HFFc6 (cell line): Measurements from ENCODE around the gene ADGRB2. TPM values are rescaled to one million over a fixed set of nuclear protein-coding genes. Genes with fewer than 3 reads are reported as not detected.

Source experiments
- DNase-seq: peaks from one replicate; pipeline ENCODE4 v3.0.0-alpha.2; 2018
- H3K27ac Mint-ChIP-seq: 2 replicates; pipeline ENCODE4 v1.8.0; 2020; ENCODE audit warnings: mild to moderate bottlenecking, mixed read lengths
- H3K27me3 Mint-ChIP-seq: 2 replicates; pipeline ENCODE4 v1.8.0; 2021; ENCODE audit warnings: mild to moderate bottlenecking, moderate library complexity, mixed read lengths; ENCODE audit not compliant: insufficient read depth
- H3K36me3 Mint-ChIP-seq: 2 replicates; pipeline ENCODE4 v1.8.0; 2021; ENCODE audit warnings: low read depth, mixed read lengths
- H3K4me1 Mint-ChIP-seq: 2 replicates; pipeline ENCODE4 v1.8.0; 2020; ENCODE audit warnings: low read depth, mixed read lengths
- H3K4me3 Mint-ChIP-seq: 2 replicates; pipeline ENCODE4 v1.8.0; 2020; ENCODE audit warnings: mild to moderate bottlenecking, moderate library complexity, mixed read lengths
- H3K9me3 Mint-ChIP-seq: 2 replicates; pipeline ENCODE4 v1.8.0; 2020; ENCODE audit warnings: mild to moderate bottlenecking, mixed read lengths
- total RNA-seq, 6 experiments: library from RNA; stranded (reverse); fragmentation: NEBNext Ultra II Directional; extraction: Animal tissue kit (Norgen Biotek cat#: 25700); gene quantifications; 2 replicates in 1 of 6; 3 replicates in 5 of 6; pipeline ENCODE4 v1.2.3, GENCODE V29; 2021
- TF ChIP-seq, protein P1 (sequence below): fragments of 200-600 bp; sonication (generic); IDR thresholded peaks from 2 replicates; pipeline ENCODE4 v1.5.0; 2021; ENCODE audit warnings: antibody characterized with exemption, mild to moderate bottlenecking

ADGRB2 gene
- total RNA-seq, 6 experiments from 2014 or later = 4.9 to 8.8 (median 6.4) TPM

DNA sequence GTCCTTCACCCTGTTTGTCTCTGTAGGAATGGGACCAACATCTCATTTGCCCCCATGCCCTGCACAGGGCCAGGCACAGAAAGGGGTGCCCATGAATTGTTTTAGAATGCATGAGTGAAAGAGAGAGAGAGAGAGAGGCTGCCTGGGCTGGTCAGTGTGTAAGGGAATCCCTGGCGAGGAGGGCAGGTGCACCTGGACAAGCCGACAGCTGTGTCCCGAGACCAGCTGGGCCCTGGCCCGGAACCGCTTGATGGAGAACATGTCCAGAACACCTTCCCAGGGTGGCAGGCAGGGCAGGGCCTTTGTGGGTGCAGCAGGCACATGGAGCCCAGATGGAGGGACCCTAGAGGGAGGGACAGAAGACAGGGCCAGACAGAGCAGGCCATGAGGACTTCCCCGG lies 28.9 kb upstream of the ADGRB2 start:
- no peaks in the 10 kb centered on the region for H3K9me3 Mint-ChIP-seq
- no peak for DNase-seq
- no peaks in the 10 kb centered on the region; the same call in none of the 2 replicates for H3K27me3 Mint-ChIP-seq
- peaks cover 55% of the 10 kb centered on the region for H3K4me1 Mint-ChIP-seq
- TF ChIP-seq, protein P1, sequence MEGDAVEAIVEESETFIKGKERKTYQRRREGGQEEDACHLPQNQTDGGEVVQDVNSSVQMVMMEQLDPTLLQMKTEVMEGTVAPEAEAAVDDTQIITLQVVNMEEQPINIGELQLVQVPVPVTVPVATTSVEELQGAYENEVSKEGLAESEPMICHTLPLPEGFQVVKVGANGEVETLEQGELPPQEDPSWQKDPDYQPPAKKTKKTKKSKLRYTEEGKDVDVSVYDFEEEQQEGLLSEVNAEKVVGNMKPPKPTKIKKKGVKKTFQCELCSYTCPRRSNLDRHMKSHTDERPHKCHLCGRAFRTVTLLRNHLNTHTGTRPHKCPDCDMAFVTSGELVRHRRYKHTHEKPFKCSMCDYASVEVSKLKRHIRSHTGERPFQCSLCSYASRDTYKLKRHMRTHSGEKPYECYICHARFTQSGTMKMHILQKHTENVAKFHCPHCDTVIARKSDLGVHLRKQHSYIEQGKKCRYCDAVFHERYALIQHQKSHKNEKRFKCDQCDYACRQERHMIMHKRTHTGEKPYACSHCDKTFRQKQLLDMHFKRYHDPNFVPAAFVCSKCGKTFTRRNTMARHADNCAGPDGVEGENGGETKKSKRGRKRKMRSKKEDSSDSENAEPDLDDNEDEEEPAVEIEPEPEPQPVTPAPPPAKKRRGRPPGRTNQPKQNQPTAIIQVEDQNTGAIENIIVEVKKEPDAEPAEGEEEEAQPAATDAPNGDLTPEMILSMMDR = no peak
- H3K4me3 Mint-ChIP-seq = no peak overlapping the region
- peaks cover 20% of the 10 kb centered on the region for H3K36me3 Mint-ChIP-seq
- no peak overlapping the region for H3K27ac Mint-ChIP-seq

- TF ChIP-seq, protein P1 = no peak
- H3K27ac Mint-ChIP-seq = no peak overlapping the region
- H3K36me3 Mint-ChIP-seq = peaks cover 18% of the 10 kb centered on the region
- peaks cover 55% of the 10 kb centered on the region for H3K4me1 Mint-ChIP-seq
- no peak overlapping the region for H3K4me3 Mint-ChIP-seq
- DNase-seq = no peak
- no peaks in the 10 kb centered on the region for H3K9me3 Mint-ChIP-seq
- H3K27me3 Mint-ChIP-seq = no peaks in the 10 kb centered on the region; the same call in none of the 2 replicates
Measured at GRCh38 chr1:31792541-31792940, 28.4 kb upstream of the ADGRB2 start.

GRCh38 chr1:31792116-31792515 lies 28.0 kb upstream of the ADGRB2 start:
- Mint-ChIP-seq H3K27ac (no peak overlapping the region), H3K27me3 (no peaks in the 10 kb centered on the region; the same call in none of the 2 replicates), H3K36me3 (peaks cover 14% of the 10 kb centered on the region), H3K9me3 (no peaks in the 10 kb centered on the region), H3K4me3 (no peak overlapping the region), H3K4me1 (peaks cover 53% of the 10 kb centered on the region)
- no peak for DNase-seq
- TF ChIP-seq, protein P1 = no peak

- H3K36me3 Mint-ChIP-seq = peaks cover 7% of the 10 kb centered on the region; the same call in 1 of the 2 replicates
- H3K27me3 Mint-ChIP-seq = no peaks in the 10 kb centered on the region; the same call in 1 of the 2 replicates
- no peaks in the 10 kb centered on the region for H3K9me3 Mint-ChIP-seq
- TF ChIP-seq, protein P1 = no peak
- H3K27ac Mint-ChIP-seq = no peak overlapping the region
- DNase-seq = no peak
- peaks cover 45% of the 10 kb centered on the region for H3K4me1 Mint-ChIP-seq
- H3K4me3 Mint-ChIP-seq = no peak overlapping the region
Measured at GRCh38 chr1:31791131-31791858, 27.2 kb upstream of the ADGRB2 start.

GRCh38 chr1:31790641-31791091 lies 26.5 kb upstream of the ADGRB2 start:
- H3K27me3 Mint-ChIP-seq = no peaks in the 10 kb centered on the region; the same call in 1 of the 2 replicates

More at GRCh38 chr1:31790641-31791091, 26.5 kb upstream of the ADGRB2 start:
- TF ChIP-seq, protein P1 = no peak
- Mint-ChIP-seq H3K36me3 (peaks cover under 1% of the 10 kb centered on the region; the same call in 1 of the 2 replicates), H3K4me3 (no peak overlapping the region), H3K27ac (no peak overlapping the region), H3K9me3 (no peaks in the 10 kb centered on the region), H3K4me1 (peaks cover 39% of the 10 kb centered on the region)
- DNase-seq = no peak
